Esophagus muscularis mucosa (tissue), 3 donors: ENCODE results near the gene ZNF101.

Source experiments
- POLR2A ChIP-seq: fragments of 450-650 bp; IDR thresholded peaks from one replicate; pipeline ENCODE4 v1.6.1; 2017; ENCODE audit warnings: antibody characterized with exemption, moderate library complexity, mild to moderate bottlenecking, low read depth
- TF ChIP-seq, protein P1 (sequence below), 3 experiments: fragments of 200-600 bp in 2 of 3; fragments of 450-650 bp in 1 of 3; sonication (generic) in 2 of 3; IDR thresholded peaks; one replicate each; pipeline ENCODE4 v1.5.1; 2017 to 2019; ENCODE audit warnings: antibody characterized with exemption in 3 of 3, mild to moderate bottlenecking in 2 of 3, moderate library complexity in 1 of 3

DNA sequence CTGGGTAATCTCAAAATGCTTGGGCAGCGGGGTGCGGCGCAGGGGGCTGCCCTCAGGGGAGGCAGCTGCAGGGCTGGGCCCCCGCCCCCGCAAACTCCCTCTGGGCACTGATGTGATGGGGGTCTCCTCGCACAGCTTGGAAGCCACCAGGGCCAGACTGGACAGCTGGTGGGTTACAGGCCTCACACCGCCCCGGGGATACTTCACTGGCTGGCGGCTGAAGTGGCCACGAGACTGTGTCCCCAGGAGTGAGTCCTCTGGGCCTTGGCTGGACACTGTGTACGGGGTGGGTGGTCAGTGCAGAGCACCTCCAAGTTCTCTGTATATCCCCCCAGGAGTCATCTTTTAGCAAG, 38.6 kb upstream of the ZNF101 start:
- TF ChIP-seq, protein P1, sequence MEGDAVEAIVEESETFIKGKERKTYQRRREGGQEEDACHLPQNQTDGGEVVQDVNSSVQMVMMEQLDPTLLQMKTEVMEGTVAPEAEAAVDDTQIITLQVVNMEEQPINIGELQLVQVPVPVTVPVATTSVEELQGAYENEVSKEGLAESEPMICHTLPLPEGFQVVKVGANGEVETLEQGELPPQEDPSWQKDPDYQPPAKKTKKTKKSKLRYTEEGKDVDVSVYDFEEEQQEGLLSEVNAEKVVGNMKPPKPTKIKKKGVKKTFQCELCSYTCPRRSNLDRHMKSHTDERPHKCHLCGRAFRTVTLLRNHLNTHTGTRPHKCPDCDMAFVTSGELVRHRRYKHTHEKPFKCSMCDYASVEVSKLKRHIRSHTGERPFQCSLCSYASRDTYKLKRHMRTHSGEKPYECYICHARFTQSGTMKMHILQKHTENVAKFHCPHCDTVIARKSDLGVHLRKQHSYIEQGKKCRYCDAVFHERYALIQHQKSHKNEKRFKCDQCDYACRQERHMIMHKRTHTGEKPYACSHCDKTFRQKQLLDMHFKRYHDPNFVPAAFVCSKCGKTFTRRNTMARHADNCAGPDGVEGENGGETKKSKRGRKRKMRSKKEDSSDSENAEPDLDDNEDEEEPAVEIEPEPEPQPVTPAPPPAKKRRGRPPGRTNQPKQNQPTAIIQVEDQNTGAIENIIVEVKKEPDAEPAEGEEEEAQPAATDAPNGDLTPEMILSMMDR (IDR thresholded peaks at IDR 0.05) = no peak
- no peak for TF ChIP-seq POLR2A
